ENCODE results near the gene DYRK2. TPM values are rescaled to one million over a fixed set of nuclear protein-coding genes. Genes with fewer than 3 reads are reported as not detected.

The DYRK2 gene
- total RNA-seq, 6 experiments from 2014 or later = 30.4 to 40.1 (median 31.6) TPM

DNA sequence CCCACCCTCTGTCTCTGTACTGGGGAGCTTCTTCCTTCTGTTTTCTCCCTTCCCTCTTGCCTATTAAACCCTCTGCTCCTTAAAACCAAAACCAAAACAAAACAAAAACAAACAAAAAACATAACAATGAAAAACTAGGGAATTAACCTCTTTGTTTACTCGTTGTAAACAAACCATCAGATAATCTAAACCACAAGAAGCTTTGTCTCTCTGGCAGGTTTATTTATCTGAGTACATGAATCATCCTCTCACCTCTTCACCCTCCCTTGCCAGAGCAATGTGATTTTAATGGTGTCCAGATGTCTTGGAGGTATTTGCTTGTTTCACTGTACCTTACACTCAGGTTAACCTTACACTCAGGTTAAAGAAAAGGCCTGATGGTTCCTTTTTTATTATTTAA lies 66.1 kb downstream of the DYRK2 start:
- TF ChIP-seq, protein P1, sequence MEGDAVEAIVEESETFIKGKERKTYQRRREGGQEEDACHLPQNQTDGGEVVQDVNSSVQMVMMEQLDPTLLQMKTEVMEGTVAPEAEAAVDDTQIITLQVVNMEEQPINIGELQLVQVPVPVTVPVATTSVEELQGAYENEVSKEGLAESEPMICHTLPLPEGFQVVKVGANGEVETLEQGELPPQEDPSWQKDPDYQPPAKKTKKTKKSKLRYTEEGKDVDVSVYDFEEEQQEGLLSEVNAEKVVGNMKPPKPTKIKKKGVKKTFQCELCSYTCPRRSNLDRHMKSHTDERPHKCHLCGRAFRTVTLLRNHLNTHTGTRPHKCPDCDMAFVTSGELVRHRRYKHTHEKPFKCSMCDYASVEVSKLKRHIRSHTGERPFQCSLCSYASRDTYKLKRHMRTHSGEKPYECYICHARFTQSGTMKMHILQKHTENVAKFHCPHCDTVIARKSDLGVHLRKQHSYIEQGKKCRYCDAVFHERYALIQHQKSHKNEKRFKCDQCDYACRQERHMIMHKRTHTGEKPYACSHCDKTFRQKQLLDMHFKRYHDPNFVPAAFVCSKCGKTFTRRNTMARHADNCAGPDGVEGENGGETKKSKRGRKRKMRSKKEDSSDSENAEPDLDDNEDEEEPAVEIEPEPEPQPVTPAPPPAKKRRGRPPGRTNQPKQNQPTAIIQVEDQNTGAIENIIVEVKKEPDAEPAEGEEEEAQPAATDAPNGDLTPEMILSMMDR (IDR thresholded peaks at IDR 0.05) = no peak
- peak; percentile 46 for DNase-seq
- H3K36me3 Mint-ChIP-seq (ENCODE audit: low read depth) = peaks cover 10% of the 10 kb centered on the region
- peaks cover 6% of the 10 kb centered on the region; the same call in 1 of the 2 replicates for H3K9me3 Mint-ChIP-seq
- H3K4me3 Mint-ChIP-seq = peak overlapping the region; percentile 41
- peak overlapping the region; percentile 30 for H3K27ac Mint-ChIP-seq
- peaks cover 66% of the 10 kb centered on the region for H3K4me1 Mint-ChIP-seq (ENCODE audit: low read depth)
- no peaks in the 10 kb centered on the region for H3K27me3 Mint-ChIP-seq (ENCODE audit: insufficient read depth)
